ENCODE data around the gene DGKB. TPM values are rescaled to one million over a fixed set of nuclear protein-coding genes. Genes with fewer than 3 reads are reported as not detected.

DGKB gene
- total RNA-seq, 1 experiment from 2014 or later = 1.9 TPM

DNA sequence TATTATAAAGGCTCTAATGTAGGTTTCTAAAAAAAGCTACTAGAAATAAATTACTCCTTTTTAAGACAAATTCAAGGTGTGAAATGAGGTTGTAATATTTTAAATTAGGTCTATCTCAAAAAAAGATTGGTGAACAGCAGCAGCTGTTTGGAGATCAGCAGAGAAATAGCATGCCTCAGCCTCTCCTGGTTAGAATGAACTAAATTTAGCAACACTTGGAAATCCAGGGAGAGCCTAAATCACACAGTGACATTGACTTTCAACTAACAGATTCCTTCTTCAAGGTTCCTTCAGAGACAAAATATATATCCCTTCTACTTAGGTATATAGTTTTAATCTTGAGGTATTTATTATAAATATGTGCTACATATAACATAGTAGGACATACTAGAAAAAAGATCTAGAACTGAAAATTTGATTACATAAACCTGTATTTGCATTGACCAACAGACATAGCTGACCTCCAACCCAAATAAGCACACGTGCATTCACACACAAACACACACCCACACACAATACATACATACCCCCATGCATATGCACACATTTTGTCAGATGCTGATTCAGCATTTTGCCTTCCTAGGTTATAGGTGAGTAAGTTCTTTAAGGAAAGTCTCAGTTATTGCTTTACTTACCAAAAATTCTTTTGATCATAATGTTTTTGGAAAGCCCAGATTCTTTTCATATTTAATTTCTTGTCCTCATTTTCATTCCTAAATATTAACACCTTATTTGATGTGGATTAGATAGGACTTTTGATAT lies 47.3 kb downstream of the DGKB start:
- ATAC-seq (no peak), DNase-seq (ENCODE audit: low spot score) (no peak)
- no peak overlapping the region for H3K27ac Mint-ChIP-seq
- CTCF ChIA-PET = no interaction called here
- TF ChIP-seq FOXK1 (CRISPR knock-in tag; IDR thresholded peaks at IDR 0.05) (no peak), TEAD4 (CRISPR knock-in tag; IDR thresholded peaks at IDR 0.05) (no peak), KAT7 (CRISPR knock-in tag; IDR thresholded peaks at IDR 0.05; ENCODE audit: borderline replicate concordance) (no peak), NR1H2 (CRISPR knock-in tag; IDR thresholded peaks at IDR 0.05) (no peak), GTF2I (CRISPR knock-in tag; conservative IDR thresholded peaks at IDR 0.05) (no peak), ZNF121 (CRISPR knock-in tag; IDR thresholded peaks at IDR 0.05) (no peak)
- TF ChIP-seq, protein P1, sequence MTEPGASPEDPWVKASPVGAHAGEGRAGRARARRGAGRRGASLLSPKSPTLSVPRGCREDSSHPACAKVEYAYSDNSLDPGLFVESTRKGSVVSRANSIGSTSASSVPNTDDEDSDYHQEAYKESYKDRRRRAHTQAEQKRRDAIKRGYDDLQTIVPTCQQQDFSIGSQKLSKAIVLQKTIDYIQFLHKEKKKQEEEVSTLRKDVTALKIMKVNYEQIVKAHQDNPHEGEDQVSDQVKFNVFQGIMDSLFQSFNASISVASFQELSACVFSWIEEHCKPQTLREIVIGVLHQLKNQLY (CRISPR knock-in tag; IDR thresholded peaks at IDR 0.05) = no peak
- TF ChIP-seq, protein P2, sequence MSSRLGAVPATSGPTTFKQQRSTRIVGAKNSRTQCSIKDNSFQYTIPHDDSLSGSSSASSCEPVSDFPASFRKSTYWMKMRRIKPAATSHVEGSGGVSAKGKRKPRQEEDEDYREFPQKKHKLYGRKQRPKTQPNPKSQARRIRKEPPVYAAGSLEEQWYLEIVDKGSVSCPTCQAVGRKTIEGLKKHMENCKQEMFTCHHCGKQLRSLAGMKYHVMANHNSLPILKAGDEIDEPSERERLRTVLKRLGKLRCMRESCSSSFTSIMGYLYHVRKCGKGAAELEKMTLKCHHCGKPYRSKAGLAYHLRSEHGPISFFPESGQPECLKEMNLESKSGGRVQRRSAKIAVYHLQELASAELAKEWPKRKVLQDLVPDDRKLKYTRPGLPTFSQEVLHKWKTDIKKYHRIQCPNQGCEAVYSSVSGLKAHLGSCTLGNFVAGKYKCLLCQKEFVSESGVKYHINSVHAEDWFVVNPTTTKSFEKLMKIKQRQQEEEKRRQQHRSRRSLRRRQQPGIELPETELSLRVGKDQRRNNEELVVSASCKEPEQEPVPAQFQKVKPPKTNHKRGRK (CRISPR knock-in tag; IDR thresholded peaks at IDR 0.05; ENCODE audit: borderline replicate concordance) = no peak
- H3K4me1 Mint-ChIP-seq = no peaks in the 10 kb centered on the region
- POLR2A ChIA-PET = no interaction called here
- H3K9me3 Mint-ChIP-seq = peaks cover 13% of the 10 kb centered on the region
- H3K27me3 Mint-ChIP-seq (ENCODE audit: low read depth) = no peaks in the 10 kb centered on the region
- no peak overlapping the region for H3K4me3 Mint-ChIP-seq
- H3K36me3 Mint-ChIP-seq = peaks cover 12% of the 10 kb centered on the region

DNA sequence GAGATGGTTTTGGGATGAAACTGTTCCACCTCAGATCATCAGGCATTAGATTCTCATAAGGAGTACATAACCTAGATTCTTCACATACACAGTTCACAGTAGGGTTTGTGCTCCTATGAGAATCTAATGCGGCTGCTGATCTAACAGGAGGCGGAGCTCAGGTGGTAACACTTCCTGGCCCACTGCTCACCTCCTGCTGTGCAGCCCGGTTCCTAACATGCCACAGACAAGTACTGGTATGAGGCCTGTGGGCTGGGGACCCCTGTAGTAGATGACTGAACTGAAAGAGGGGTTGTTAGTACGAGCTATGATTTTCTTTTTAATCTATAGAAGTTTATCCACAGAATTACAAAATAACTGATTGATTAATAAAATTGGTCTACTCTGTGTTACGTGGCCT lies 48.1 kb downstream of the DGKB start:
- Mint-ChIP-seq H3K36me3 (peaks cover 12% of the 10 kb centered on the region), H3K4me1 (no peaks in the 10 kb centered on the region), H3K9me3 (peaks cover 17% of the 10 kb centered on the region), H3K27ac (no peak overlapping the region), H3K4me3 (no peak overlapping the region), H3K27me3 (ENCODE audit: low read depth) (no peaks in the 10 kb centered on the region)
- ATAC-seq (no peak), DNase-seq (ENCODE audit: low spot score) (no peak)
- ChIA-PET POLR2A (no interaction called here), CTCF (no interaction called here)
- no peak for TF ChIP-seq JUN (CRISPR knock-in tag; IDR thresholded peaks at IDR 0.05)
- no peak for TF ChIP-seq GRHL2 (CRISPR knock-in tag; IDR thresholded peaks at IDR 0.05; ENCODE audit: insufficient replicate concordance, severe bottlenecking)
- no peak for TF ChIP-seq CBFB (CRISPR knock-in tag; IDR thresholded peaks at IDR 0.05; ENCODE audit: low read depth)
- TF ChIP-seq, protein P3, sequence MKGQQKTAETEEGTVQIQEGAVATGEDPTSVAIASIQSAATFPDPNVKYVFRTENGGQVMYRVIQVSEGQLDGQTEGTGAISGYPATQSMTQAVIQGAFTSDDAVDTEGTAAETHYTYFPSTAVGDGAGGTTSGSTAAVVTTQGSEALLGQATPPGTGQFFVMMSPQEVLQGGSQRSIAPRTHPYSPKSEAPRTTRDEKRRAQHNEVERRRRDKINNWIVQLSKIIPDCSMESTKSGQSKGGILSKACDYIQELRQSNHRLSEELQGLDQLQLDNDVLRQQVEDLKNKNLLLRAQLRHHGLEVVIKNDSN (CRISPR knock-in tag; IDR thresholded peaks at IDR 0.05) = no peak
- TF ChIP-seq, protein P4, sequence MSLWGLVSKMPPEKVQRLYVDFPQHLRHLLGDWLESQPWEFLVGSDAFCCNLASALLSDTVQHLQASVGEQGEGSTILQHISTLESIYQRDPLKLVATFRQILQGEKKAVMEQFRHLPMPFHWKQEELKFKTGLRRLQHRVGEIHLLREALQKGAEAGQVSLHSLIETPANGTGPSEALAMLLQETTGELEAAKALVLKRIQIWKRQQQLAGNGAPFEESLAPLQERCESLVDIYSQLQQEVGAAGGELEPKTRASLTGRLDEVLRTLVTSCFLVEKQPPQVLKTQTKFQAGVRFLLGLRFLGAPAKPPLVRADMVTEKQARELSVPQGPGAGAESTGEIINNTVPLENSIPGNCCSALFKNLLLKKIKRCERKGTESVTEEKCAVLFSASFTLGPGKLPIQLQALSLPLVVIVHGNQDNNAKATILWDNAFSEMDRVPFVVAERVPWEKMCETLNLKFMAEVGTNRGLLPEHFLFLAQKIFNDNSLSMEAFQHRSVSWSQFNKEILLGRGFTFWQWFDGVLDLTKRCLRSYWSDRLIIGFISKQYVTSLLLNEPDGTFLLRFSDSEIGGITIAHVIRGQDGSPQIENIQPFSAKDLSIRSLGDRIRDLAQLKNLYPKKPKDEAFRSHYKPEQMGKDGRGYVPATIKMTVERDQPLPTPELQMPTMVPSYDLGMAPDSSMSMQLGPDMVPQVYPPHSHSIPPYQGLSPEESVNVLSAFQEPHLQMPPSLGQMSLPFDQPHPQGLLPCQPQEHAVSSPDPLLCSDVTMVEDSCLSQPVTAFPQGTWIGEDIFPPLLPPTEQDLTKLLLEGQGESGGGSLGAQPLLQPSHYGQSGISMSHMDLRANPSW (CRISPR knock-in tag; conservative IDR thresholded peaks at IDR 0.05; ENCODE audit: low read depth) = no peak
- TF ChIP-seq, protein P5, sequence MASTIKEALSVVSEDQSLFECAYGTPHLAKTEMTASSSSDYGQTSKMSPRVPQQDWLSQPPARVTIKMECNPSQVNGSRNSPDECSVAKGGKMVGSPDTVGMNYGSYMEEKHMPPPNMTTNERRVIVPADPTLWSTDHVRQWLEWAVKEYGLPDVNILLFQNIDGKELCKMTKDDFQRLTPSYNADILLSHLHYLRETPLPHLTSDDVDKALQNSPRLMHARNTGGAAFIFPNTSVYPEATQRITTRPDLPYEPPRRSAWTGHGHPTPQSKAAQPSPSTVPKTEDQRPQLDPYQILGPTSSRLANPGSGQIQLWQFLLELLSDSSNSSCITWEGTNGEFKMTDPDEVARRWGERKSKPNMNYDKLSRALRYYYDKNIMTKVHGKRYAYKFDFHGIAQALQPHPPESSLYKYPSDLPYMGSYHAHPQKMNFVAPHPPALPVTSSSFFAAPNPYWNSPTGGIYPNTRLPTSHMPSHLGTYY (CRISPR knock-in tag; IDR thresholded peaks at IDR 0.05) = no peak
- no peak for TF ChIP-seq TCF7 (CRISPR knock-in tag; IDR thresholded peaks at IDR 0.05; ENCODE audit: low read depth)
- TF ChIP-seq, protein P6, sequence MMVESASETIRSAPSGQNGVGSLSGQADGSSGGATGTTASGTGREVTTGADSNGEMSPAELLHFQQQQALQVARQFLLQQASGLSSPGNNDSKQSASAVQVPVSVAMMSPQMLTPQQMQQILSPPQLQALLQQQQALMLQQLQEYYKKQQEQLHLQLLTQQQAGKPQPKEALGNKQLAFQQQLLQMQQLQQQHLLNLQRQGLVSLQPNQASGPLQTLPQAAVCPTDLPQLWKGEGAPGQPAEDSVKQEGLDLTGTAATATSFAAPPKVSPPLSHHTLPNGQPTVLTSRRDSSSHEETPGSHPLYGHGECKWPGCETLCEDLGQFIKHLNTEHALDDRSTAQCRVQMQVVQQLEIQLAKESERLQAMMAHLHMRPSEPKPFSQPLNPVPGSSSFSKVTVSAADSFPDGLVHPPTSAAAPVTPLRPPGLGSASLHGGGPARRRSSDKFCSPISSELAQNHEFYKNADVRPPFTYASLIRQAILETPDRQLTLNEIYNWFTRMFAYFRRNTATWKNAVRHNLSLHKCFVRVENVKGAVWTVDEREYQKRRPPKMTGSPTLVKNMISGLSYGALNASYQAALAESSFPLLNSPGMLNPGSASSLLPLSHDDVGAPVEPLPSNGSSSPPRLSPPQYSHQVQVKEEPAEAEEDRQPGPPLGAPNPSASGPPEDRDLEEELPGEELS (CRISPR knock-in tag; IDR thresholded peaks at IDR 0.05) = no peak
- TF ChIP-seq, protein P7, sequence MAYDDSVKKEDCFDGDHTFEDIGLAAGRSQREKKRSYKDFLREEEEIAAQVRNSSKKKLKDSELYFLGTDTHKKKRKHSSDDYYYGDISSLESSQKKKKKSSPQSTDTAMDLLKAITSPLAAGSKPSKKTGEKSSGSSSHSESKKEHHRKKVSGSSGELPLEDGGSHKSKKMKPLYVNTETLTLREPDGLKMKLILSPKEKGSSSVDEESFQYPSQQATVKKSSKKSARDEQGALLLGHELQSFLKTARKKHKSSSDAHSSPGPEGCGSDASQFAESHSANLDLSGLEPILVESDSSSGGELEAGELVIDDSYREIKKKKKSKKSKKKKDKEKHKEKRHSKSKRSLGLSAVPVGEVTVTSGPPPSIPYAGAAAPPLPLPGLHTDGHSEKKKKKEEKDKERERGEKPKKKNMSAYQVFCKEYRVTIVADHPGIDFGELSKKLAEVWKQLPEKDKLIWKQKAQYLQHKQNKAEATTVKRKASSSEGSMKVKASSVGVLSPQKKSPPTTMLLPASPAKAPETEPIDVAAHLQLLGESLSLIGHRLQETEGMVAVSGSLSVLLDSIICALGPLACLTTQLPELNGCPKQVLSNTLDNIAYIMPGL (CRISPR knock-in tag; IDR thresholded peaks at IDR 0.05) = no peak
- TF ChIP-seq, protein P8, sequence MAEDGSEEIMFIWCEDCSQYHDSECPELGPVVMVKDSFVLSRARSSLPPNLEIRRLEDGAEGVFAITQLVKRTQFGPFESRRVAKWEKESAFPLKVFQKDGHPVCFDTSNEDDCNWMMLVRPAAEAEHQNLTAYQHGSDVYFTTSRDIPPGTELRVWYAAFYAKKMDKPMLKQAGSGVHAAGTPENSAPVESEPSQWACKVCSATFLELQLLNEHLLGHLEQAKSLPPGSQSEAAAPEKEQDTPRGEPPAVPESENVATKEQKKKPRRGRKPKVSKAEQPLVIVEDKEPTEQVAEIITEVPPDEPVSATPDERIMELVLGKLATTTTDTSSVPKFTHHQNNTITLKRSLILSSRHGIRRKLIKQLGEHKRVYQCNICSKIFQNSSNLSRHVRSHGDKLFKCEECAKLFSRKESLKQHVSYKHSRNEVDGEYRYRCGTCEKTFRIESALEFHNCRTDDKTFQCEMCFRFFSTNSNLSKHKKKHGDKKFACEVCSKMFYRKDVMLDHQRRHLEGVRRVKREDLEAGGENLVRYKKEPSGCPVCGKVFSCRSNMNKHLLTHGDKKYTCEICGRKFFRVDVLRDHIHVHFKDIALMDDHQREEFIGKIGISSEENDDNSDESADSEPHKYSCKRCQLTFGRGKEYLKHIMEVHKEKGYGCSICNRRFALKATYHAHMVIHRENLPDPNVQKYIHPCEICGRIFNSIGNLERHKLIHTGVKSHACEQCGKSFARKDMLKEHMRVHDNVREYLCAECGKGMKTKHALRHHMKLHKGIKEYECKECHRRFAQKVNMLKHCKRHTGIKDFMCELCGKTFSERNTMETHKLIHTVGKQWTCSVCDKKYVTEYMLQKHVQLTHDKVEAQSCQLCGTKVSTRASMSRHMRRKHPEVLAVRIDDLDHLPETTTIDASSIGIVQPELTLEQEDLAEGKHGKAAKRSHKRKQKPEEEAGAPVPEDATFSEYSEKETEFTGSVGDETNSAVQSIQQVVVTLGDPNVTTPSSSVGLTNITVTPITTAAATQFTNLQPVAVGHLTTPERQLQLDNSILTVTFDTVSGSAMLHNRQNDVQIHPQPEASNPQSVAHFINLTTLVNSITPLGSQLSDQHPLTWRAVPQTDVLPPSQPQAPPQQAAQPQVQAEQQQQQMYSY (CRISPR knock-in tag; IDR thresholded peaks at IDR 0.05) = no peak
